H1 (cell line): ENCODE data around the gene MRPL50. TPM values are rescaled to one million over a fixed set of nuclear protein-coding genes. Genes with fewer than 3 reads are reported as not detected.

Experiments used
- EGR1 ChIP-seq: IDR thresholded peaks from 2 replicates; pipeline ENCODE4 v1.6.1; 2011; ENCODE audit warnings: low read depth, low read length, borderline replicate concordance
- FOSL1 ChIP-seq: IDR thresholded peaks from 2 replicates; pipeline ENCODE4 v1.6.1; 2011; ENCODE audit warnings: mild to moderate bottlenecking, low read depth, low read length, moderate library complexity; ENCODE audit not compliant: insufficient read depth
- POLR2AphosphoS5 ChIP-seq: IDR thresholded peaks from 2 replicates; pipeline ENCODE4 v1.6.1; 2011; ENCODE audit warnings: low read depth, low read length
- SUZ12 ChIP-seq: fragments of 200-600 bp; sonication (generic); IDR thresholded peaks from 2 replicates; pipeline ENCODE4 v1.6.1; 2012; ENCODE audit warnings: mild to moderate bottlenecking, inconsistent platforms, low read length, moderate library complexity, mixed read lengths
- TAF7 ChIP-seq: optimal IDR thresholded peaks from 2 replicates; pipeline ENCODE3; 2011; ENCODE audit warnings: low read depth, mild to moderate bottlenecking, inconsistent platforms, low read length, moderate library complexity, borderline replicate concordance
- polyA plus RNA-seq, 7 experiments: library from polyadenylated mRNA; depleted of rRNA in 3 of 7; stranded (reverse) in 5 of 7; unstranded in 2 of 7; fragments of >200 nt in 5 of 7; fragments of 200-250 nt in 2 of 7; gene quantifications; 1 replicate in 5 of 7; 2 replicates in 1 of 7; 4 replicates in 1 of 7; pipeline versions ENCODE4 v1.2.1 to v1.2.3, GENCODE V29; 2011 to 2013; ENCODE audit warnings: missing spikeins in 2 of 7, mixed read lengths in 2 of 7
- total RNA-seq: library from RNA; stranded (reverse); fragmentation: NEBNext Ultra II Directional; extraction: Animal tissue kit (Norgen Biotek cat#: 25700); gene quantifications from 2 replicates; pipeline ENCODE4 v1.2.1, GENCODE V29; 2021
- TF ChIP-seq, protein P1 (sequence below), 3 experiments: IDR thresholded peaks; 1 replicate in 2 of 3; 2 replicates in 1 of 3; pipeline versions ENCODE4 v1.5.1 to v1.6.1; 2011; ENCODE audit warnings: low read length in 3 of 3, mild to moderate bottlenecking in 3 of 3, inconsistent platforms in 2 of 3, low read depth in 1 of 3, moderate library complexity in 1 of 3; ENCODE audit not compliant: insufficient read depth in 1 of 3; ENCODE audit errors: control extremely low read depth in 1 of 3
- TF ChIP-seq, protein P2 (sequence below): IDR thresholded peaks from 2 replicates; pipeline ENCODE4 v1.6.1; 2011; ENCODE audit warnings: low read length, improper control_type of control experiment

The MRPL50 gene
- total and polyA plus RNA-seq, 2 of the 8 experiments (the other 6 are each of a cell fraction or from before 2014, with no cell fraction given): 17.8 to 25.1 TPM

DNA sequence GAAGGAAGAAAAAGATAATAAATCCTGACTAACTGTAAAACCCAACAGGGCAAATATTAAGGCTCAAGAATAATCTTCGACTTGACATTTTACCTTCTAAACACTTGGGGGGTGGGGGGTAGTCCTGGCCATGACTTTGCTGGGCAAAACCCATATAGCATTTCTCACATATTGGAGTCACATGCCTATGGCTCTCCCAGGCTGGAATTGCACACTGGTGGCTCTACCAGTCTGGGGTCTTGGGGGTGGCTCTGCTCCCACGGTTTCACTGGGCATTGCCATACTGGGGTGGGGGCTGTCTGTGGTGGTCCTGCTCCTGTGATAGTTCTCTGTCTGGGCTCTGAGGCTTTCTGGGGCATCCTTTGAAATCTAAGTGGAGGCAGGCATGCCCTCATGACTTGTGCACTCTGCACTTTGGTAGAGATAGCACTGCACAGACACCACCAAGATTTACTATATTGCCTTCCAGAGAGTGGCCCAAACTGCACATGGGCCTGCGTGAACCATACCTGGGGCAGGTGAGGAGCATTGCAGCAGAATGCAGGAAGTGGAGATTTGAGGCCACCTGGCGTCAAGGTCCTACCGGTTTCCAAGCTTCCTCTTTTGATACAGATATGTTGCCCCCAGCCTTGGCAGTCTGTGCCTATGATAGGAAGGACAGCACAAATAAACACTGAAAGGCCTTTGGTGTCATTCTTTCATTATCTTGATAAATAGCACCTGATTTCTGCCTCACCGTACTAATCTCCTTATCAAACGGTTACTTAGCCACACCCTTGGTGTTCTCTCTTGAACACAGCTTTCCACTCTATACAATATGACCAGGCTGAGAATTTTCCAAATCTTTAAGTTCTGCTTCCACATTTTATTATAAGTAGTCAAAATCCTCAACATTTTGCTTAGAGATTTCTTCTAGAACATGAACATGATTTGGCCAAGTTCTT is 43.4 kb downstream of the MRPL50 start (continued):
- no peak for TF ChIP-seq POLR2AphosphoS5
- no peak for TF ChIP-seq EGR1
- no peak for TF ChIP-seq SUZ12
- TF ChIP-seq, protein P1, sequence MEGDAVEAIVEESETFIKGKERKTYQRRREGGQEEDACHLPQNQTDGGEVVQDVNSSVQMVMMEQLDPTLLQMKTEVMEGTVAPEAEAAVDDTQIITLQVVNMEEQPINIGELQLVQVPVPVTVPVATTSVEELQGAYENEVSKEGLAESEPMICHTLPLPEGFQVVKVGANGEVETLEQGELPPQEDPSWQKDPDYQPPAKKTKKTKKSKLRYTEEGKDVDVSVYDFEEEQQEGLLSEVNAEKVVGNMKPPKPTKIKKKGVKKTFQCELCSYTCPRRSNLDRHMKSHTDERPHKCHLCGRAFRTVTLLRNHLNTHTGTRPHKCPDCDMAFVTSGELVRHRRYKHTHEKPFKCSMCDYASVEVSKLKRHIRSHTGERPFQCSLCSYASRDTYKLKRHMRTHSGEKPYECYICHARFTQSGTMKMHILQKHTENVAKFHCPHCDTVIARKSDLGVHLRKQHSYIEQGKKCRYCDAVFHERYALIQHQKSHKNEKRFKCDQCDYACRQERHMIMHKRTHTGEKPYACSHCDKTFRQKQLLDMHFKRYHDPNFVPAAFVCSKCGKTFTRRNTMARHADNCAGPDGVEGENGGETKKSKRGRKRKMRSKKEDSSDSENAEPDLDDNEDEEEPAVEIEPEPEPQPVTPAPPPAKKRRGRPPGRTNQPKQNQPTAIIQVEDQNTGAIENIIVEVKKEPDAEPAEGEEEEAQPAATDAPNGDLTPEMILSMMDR (IDR thresholded peaks at IDR 0.05; ENCODE audit: control extremely low read depth in 1 of 3, insufficient read depth in 1 of 3, low read depth in 1 of 3, low read length in 3 of 3): no peak
- no peak for TF ChIP-seq TAF7
- TF ChIP-seq FOSL1: no peak
- TF ChIP-seq, protein P2, sequence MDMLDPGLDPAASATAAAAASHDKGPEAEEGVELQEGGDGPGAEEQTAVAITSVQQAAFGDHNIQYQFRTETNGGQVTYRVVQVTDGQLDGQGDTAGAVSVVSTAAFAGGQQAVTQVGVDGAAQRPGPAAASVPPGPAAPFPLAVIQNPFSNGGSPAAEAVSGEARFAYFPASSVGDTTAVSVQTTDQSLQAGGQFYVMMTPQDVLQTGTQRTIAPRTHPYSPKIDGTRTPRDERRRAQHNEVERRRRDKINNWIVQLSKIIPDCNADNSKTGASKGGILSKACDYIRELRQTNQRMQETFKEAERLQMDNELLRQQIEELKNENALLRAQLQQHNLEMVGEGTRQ: no peak
